HG03457 (cell line): ENCODE results near the gene DOCK8.
"Not testable (repeated sequence)": the region's sequence is repeated elsewhere in the genome, so short reads cannot be mapped to it uniquely, and the experiment has no call there.

Source experiments
- ATAC-seq: cut with Tn5 transposase; IDR thresholded peaks from one replicate; pipeline ENCODE4 v1.9.1; 2021; ENCODE audit warnings: moderate number of reproducible peaks; ENCODE audit not compliant: unreplicated experiment

The DOCK8 gene

DNA sequence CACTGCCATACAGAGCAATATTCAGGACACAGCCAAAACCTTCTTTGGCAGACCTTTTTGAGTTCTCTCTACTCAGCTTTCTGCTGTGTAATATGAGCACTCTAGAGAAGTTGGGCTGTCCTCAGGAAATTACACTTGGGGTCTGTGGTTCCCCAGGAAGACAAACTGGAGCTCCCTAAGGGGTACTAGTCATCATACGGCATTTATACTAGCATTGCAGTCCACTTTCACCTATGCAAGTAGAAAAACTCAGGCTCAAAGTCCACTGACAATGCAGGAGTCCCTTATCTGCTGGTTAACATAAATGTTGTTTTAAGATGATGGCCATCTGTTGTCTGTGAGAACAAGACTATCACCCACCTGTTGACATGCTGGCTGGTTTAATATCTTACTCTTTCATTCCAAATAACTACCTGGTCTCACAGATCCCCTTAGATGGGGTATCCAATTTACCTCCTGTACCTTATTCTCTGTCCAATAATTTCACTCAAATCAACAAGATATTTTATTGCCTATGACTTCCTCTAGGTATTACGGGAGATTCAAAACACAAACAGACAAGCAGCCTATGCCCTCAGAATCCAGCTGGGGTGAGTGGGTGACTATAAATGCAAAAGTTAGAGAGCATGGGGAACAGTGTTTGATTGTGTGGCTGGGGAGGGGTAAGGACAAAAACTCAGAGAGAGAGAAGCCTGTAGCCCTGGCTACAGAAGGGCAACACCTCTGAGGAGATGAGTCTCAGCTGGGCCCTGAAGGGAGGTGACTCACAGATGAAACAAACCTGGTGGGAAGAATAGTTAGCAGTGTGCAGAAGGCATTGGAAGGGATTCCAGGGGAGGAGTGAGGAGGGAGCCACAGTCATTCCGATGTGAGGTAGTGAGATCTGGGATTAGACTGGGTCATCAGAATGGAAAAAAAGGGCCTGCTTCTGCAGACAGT lies 10.2 kb downstream of the DOCK8 start:
- no peak for ATAC-seq

- ATAC-seq: no peak
These were observed 13.2 kb downstream of the DOCK8 start for GRCh38 chr9:227860-228259.

GRCh38 chr9:228929-229695 lies 14.4 kb downstream of the DOCK8 start:
- no peak for ATAC-seq

- not testable (repeated sequence) for ATAC-seq
These were observed 17.0 kb downstream of the DOCK8 start for GRCh38 chr9:231625-232024.

GRCh38 chr9:233708-234107 lies 19.0 kb downstream of the DOCK8 start:
- not testable (repeated sequence) for ATAC-seq

- no peak for ATAC-seq
These were observed 22.6 kb downstream of the DOCK8 start for GRCh38 chr9:237141-237857.

- ATAC-seq: no peak
These were observed 23.2 kb downstream of the DOCK8 start for GRCh38 chr9:237858-238345.

DNA sequence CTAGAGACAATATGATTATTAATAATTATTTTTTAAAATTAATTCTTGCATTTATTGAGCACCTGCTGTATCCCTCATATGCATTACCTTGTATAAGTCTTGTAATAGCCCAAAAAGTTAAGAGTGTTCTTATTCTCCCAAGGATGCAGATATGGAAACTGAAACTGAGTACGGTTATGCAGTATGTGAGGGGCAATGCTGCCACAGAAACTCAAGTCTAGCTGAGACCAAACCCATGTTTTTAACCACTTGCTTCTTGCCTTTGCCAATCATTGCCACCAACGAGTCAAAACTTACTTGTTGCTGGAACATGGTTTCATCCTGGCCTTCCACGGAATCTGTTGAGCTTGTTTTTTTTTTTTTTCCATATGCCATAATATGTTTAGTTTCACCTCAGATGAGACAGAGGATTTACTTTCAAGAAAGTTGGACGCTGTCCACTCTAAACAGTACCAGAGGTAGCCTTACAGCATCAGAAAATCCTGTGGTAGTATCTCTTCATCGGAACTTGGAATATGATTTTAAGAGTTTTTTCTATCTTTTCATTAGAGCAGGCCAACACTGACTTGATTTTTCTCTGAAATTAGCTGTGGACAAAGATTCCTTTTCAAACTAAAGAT lies 27.9 kb downstream of the DOCK8 start:
- no peak for ATAC-seq

DNA sequence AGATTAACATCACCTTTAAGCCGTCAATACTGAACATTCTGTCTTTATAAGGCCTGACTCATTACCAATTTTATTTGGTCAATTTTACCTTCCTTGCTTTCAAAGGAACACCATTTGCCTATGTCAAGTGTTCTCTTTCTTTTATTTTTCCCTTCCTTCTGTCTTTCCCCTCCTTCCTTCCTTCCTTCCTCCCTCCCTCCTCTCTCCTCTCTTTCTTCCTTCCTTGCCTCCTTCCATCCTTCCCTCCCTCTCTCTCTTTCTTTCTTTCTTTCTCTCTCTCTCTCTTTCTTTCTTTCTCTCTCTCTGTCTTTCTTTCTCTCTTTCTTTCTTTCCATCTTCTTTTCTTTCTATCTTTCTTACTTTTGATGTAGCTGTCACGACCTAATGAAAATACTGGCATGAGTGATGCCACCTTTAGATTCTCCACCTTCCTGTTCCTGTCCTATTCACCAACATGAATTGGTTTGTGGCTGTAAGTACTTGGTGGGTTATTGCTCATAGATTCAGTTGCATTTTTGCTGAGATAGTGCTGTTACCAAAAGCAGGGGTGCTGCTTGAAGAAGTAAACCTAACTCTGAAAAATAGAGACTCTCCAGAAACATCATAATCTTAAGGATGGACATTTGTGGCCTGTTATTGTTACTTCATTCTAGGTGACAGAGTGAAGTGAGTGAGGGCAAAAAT lies 33.8 kb downstream of the DOCK8 start:
- ATAC-seq: no peak

GRCh38 chr9:249025-249424 lies 34.4 kb downstream of the DOCK8 start:
- ATAC-seq: no peak

DNA sequence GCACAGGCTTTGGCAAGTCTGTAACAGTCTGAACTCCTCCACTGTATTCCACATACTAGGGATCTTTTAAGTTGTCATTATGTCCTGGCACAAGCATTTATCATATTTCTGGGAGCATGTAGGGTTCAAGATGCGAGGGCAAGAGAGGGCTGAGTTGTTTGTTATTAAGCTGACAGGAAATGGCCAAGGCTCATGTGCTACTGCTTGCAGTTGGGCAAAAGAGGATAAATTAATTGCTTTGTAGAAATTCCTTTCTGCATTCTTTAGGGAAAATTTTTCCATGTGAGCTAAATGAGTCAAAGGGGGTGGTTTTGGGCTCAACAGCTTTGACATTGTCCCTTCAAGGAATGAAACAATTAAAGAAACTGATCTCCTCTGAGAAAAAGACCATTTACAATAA lies 35.4 kb downstream of the DOCK8 start:
- ATAC-seq: no peak

DNA sequence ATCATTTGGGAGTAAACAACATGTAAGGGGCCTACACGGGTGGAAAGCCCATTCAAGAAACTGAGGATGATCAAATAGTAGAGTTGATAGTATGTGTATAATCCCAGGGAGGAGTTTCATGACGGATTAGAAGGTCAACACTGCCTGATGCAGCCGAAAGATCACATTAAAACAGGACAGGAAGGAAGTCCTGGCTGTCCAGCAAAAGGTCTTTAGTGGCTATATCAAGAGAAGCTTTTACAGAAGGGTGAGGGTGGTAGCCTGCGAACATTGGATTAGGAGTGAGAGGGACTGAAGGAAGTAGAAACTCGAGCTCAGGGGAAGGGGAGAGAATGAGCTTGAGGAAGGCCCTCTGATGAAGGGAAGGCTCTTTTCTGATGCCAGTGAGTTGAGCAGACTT lies 36.0 kb downstream of the DOCK8 start:
- ATAC-seq: no peak

- ATAC-seq: no peak
These were observed 36.7 kb downstream of the DOCK8 start for GRCh38 chr9:251398-251797.

GRCh38 chr9:253539-253938 lies 38.9 kb downstream of the DOCK8 start:
- ATAC-seq: no peak

DNA sequence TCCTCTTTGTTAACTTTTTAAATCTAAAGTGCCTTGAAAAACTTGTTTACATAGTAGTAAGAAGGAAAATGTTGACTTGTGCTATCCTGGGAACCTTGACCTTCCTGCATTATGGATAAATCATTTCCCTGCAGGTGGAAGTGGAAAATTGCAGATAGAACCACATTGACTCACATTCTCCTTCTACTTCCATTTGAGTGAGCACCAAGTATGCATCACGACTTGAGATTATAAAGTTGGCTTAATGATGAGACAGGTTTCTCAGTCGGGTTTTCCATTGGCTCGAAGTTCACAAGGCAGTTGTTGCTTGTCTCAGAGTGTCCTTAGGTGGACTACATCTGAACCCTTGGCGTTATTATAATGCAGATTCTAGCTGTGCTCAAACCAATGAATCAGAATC lies 39.9 kb downstream of the DOCK8 start:
- no peak for ATAC-seq

GRCh38 chr9:257957-258356 lies 43.3 kb downstream of the DOCK8 start:
- no peak for ATAC-seq

DNA sequence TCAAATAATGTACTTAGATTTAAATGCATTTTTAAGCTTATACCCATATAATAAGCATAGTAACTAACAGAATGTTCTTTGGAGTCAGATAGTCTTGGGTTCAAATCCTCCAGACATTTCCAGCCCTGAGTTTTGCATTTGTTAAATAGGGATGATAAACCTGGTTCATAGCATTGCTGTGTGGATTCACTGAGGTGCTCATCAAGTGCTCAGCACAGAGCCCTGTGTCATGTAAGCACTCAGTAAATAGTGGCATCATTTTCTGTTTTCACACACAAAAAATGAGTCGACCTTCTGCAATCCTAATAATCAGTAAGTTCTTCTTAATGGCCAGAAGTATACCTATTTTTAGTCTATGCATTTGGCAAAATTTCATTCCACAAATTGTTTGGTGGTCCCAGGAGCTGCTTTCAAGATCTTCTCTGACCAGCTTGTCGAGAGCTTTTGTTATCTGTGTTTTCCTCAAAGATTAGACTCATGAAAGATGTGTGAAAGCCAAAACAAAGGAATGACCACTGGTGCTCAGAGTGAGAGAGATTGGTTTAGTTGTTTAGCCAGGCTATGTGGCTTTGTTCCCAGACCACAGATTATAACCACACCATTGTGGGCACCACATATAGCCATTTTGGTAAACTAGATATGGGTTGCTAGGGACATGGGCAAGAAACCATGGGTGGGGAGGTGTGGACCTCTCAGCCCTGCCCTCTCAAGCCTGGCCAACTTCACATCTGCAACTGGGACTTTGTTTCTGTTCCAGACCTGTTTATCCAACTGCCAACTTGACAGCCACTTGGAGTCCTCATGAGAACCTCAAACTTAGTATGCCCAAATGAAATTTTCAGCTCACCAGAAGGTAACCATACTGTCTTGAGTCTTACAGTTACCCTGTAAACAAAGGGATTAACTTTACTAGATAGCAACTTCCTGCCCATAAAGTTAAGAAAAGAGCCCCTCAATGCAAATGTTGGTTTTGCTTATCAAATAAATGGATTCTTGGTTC lies 45.0 kb downstream of the DOCK8 start:
- no peak for ATAC-seq

DNA sequence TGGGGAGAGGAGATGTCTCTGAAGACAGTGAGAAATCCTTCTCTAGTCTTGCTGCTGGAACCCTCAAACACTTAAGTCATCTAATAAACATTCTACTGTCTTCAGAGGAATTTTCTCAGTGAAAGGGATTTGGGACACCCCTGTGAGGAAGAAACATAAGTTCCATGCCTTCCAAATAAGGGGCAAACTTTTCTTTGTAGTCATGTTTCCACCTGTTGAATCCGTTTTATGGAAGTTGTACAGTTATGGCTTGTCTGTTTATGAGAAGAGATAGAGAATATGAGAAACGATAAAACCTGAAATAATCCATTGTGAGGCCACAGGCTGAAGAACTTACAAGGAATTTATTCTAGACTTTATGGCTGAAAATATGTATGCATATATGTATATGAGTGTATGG lies 49.6 kb downstream of the DOCK8 start:
- no peak for ATAC-seq
